ENCODE data around the gene FLNC.

DNA sequence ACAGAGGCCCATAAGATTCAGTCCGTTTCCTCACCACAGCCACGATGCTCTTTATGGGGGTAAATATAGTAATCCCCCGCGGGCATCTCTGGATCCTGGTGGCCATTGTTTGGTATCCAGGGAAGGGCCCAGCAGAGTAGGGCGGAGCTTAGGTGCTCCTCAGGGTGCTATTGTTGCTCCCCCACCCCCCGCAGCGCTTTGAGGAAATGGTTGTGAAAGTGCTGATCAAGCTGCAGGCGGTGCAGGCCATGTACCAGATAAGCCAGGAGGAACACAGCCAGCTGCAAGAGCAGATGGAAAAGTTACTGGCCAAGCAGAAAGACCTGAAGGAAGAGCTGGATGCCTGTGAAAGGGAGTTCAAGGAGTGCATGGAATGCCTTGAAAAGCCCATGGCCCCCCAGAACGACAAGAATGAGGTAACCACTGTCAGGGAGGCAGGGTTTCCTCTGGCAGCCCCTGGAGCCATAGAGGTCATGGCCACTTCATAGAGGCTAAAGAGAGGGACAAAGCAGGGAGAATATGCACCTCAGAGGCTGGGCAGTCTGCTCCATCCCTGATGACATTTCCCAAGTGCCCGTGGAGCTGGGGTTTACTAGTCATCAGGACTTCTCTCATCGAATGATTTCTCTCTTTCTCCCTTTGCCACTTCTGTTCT lies 17.6 kb upstream of the FLNC start:
- TF ChIP-seq ZNF384 (IDR thresholded peaks at IDR 0.05) = no peak
- no peak for TF ChIP-seq FOXM1 (IDR thresholded peaks at IDR 0.05; ENCODE audit: borderline replicate concordance)
- no peak for TF ChIP-seq SUZ12 (IDR thresholded peaks at IDR 0.05)
- no peak for TF ChIP-seq SP1 (IDR thresholded peaks at IDR 0.05)
- no peak for TF ChIP-seq FOXA1 (IDR thresholded peaks at IDR 0.05)
- TF ChIP-seq, protein P1, sequence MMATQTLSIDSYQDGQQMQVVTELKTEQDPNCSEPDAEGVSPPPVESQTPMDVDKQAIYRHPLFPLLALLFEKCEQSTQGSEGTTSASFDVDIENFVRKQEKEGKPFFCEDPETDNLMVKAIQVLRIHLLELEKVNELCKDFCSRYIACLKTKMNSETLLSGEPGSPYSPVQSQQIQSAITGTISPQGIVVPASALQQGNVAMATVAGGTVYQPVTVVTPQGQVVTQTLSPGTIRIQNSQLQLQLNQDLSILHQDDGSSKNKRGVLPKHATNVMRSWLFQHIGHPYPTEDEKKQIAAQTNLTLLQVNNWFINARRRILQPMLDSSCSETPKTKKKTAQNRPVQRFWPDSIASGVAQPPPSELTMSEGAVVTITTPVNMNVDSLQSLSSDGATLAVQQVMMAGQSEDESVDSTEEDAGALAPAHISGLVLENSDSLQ (IDR thresholded peaks at IDR 0.05) = no peak
- no peak for TF ChIP-seq BHLHE40 (IDR thresholded peaks at IDR 0.05; ENCODE audit: borderline replicate concordance)
- no peak for TF ChIP-seq CTBP1 (IDR thresholded peaks at IDR 0.05; ENCODE audit: borderline replicate concordance)
- no peak for TF ChIP-seq ARNT (IDR thresholded peaks at IDR 0.05)
